Measurements from ENCODE around the gene XPNPEP3. TPM values are rescaled to one million over a fixed set of nuclear protein-coding genes. Genes with fewer than 3 reads are reported as not detected.

XPNPEP3 gene
- total and polyA plus RNA-seq, 8 donors: 4.0 to 13.6 (median 9.1) TPM

GRCh38 chr22:40966726-40967085 is 109.8 kb downstream of the XPNPEP3 start:
- no peak overlapping the region for H3K27ac ChIP-seq
- no peaks in the 10 kb centered on the region for H3K27me3 ChIP-seq
- H3K9me3 ChIP-seq: no peaks in the 10 kb centered on the region
- WGBS, 2 donors: 90% methylated on average over 7 of the region's 7 CpGs
- no peaks in the 10 kb centered on the region for H3K4me1 ChIP-seq
- no peak for TF ChIP-seq CTCF (IDR thresholded peaks at IDR 0.05)
- intact Hi-C loops (cut with DNase I): no loop called here
- FAIRE-seq (no peak), DNase-seq (no peak), ATAC-seq (peak in 1 of 4 donors; percentile 74)
- H3K36me3 ChIP-seq: peaks cover 0 to 35% (median 4%) of the 10 kb centered on the region in 3 donors
- H3K4me3 ChIP-seq: no peak overlapping the region

- no peak for FAIRE-seq
These were observed 110.3 kb downstream of the XPNPEP3 start for GRCh38 chr22:40967111-40967760.

GRCh38 chr22:40972587-40972986 is 115.6 kb downstream of the XPNPEP3 start:
- no peaks in the 10 kb centered on the region for H3K27me3 ChIP-seq
- no peak for FAIRE-seq
- 93 to 97% methylated on average over 6 of the region's 6 CpGs for WGBS, 2 donors
- peak in 1 of 6 donors; percentile 7 for DNase-seq
- intact Hi-C loops (cut with DNase I): no loop called here
- no peak for ATAC-seq
- no peak for TF ChIP-seq CTCF (IDR thresholded peaks at IDR 0.05)
- no peaks in the 10 kb centered on the region for H3K9me3 ChIP-seq
- H3K4me3 ChIP-seq: no peak overlapping the region
- no peak overlapping the region for H3K27ac ChIP-seq
- no peaks in the 10 kb centered on the region for H3K4me1 ChIP-seq
- peaks cover 4 to 17% (median 6%) of the 10 kb centered on the region in 3 donors for H3K36me3 ChIP-seq

More at GRCh38 chr22:40967111-40967760, 110.3 kb downstream of the XPNPEP3 start:
- Histone ChIP-seq H3K4me1 (no peaks in the 10 kb centered on the region), H3K4me3 (no peak overlapping the region), H3K27ac (no peak overlapping the region), H3K27me3 (no peaks in the 10 kb centered on the region), H3K36me3 (peaks cover 4 to 35% (median 5%) of the 10 kb centered on the region in 3 donors), H3K9me3 (no peaks in the 10 kb centered on the region)
- WGBS, 2 donors: 89 to 92% methylated on average over 8 of the region's 8 CpGs
- intact Hi-C loops (cut with DNase I): no loop called here
- DNase-seq: no peak
- ATAC-seq: peak in 1 of 4 donors; percentile 42
- no peak for TF ChIP-seq CTCF (IDR thresholded peaks at IDR 0.05)

- DNase-seq (peak in 1 of 6 donors; percentile 29), ATAC-seq (no peak), FAIRE-seq (no peak)
- no peaks in the 10 kb centered on the region for H3K4me1 ChIP-seq
- H3K9me3 ChIP-seq: no peaks in the 10 kb centered on the region
- H3K4me3 ChIP-seq: no peak overlapping the region
- 97 to 99% methylated on average over 13 of the region's 13 CpGs for WGBS, 2 donors
- peaks cover 4 to 12% (median 6%) of the 10 kb centered on the region in 3 donors for H3K36me3 ChIP-seq
- TF ChIP-seq CTCF (IDR thresholded peaks at IDR 0.05): no peak
- H3K27ac ChIP-seq: no peak overlapping the region
- intact Hi-C loops (cut with DNase I): no loop called here
- no peaks in the 10 kb centered on the region for H3K27me3 ChIP-seq
These were observed 116.2 kb downstream of the XPNPEP3 start for GRCh38 chr22:40973144-40973543.

GRCh38 chr22:40975366-40975765 is 118.4 kb downstream of the XPNPEP3 start:
- FAIRE-seq: no peak
- Histone ChIP-seq H3K9me3 (no peaks in the 10 kb centered on the region), H3K4me1 (no peaks in the 10 kb centered on the region), H3K36me3 (peaks cover 0 to 6% (median 0%) of the 10 kb centered on the region in 3 donors), H3K27ac (no peak overlapping the region), H3K4me3 (no peak overlapping the region), H3K27me3 (no peaks in the 10 kb centered on the region)
- intact Hi-C loops (cut with DNase I): no loop called here
- no peak for DNase-seq
- no peak for TF ChIP-seq CTCF (IDR thresholded peaks at IDR 0.05)
- ATAC-seq: no peak
- 77 to 84% methylated on average over 1 of the region's 1 CpG for WGBS, 2 donors

All from pancreas (tissue), 10 donors.